Stimulated activated CD4-positive, alpha-beta T cell treated with anti-CD3 and anti-CD28 coated beads, Interleukin-15, amount 100 ng/mL, for 24 hours (primary cell): Measurements from ENCODE around the gene USP15.

ENCODE experiments used
- DNase-seq: peaks from one replicate; pipeline ENCODE4 v3.0.0-alpha.2; 2020

Gene USP15

DNA sequence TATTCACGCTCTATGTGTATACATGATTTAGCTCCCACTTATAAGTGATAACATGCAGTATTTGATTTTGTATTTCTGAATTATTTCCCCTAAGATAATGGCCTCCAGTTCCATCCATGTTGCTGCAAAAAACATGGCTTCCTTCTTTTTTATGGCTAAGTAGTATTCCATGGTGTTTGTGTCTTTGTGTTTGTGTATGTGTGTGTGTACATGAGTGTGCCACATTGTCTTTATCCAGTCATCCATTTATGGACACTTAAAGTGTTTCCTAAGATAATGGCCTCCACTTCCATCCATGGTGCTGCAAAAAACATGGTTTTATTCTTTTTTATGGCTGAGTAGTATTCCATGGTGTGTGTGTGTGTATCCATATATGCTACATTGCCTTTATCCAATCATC is 25.1 kb downstream of the USP15 start:
- DNase-seq = no peak

DNA sequence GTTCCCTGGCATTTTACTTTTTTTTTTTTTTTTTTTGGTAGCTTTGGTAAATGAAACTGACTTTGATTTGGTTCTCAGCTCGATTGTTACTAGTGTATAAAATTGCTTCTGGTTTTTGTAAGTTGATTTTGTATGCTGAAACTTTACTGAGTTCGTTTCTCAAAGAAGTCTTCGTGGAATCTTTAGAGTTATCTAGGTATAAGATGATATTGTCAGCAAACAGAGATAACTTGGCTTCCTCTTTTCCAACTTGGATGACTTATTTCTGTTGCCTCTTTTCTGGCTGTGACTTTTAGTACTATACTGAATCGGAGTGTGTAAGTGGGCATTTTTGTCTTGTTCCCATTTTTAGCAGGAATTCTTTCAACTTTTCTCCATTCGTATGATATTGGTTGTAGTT is 28.1 kb downstream of the USP15 start:
- DNase-seq = no peak

DNA sequence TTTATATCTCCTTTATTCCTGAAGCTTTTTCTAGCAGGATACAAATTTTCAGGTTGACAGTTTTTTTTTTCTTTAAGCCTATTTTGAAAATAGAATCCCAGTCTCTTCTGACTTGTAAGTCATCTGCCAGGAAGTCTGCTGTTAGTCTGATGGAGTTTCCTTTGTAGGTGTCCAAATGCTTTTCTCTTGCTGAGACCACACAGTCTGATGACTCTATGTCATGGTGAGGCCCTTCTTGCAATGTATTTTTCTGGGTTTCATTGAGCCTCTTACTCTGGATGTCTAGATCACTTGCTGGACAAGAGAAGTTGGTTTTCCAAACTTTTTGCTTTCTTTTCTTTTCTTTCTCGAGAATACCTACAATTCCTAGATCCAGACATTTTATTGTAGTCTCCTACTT is 30.6 kb downstream of the USP15 start:
- DNase-seq = no peak

DNA sequence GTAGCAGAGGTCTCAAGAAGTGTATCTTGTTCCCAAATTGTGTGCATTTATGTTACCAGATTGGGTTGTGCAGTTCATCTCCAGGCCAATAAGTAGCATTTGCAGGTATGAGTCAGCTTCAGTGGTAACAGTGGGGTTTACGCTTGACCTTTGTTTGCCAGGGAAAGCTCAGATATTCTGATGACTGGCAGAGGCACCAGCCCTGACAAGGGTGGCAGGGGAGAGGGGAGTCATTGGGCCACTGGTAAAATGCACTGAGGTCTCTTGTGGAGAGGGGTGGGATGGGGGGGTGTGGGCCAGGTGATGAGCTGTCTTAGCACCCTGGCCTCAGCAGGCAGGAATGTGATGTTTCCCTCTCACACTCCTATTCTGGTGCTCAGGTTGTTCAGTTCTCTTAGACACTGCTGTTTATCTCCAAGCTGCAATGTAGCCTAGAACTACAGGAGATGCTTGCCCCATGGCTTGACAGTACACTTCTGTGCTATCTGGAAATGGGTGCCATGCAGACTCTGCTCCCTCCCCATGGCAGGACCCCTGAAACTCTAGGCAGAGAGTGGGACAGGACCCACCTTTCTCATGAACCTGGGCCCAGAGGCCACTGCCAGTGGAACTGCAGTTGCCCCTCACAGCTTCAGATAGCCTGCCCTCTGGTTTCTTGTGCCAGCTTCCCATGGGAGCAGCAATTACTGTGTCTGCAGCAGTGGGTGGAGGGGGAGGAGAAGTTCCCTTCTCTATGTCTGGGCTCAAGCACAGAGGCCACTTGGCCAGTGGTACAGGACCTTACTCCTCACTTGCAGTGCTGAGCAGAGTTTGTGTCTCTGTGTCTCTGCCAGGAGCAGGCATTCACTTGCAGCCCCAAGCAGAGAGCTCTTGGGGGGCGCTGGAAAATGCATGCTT is 31.9 kb downstream of the USP15 start:
- peak; percentile 44 for DNase-seq

DNA sequence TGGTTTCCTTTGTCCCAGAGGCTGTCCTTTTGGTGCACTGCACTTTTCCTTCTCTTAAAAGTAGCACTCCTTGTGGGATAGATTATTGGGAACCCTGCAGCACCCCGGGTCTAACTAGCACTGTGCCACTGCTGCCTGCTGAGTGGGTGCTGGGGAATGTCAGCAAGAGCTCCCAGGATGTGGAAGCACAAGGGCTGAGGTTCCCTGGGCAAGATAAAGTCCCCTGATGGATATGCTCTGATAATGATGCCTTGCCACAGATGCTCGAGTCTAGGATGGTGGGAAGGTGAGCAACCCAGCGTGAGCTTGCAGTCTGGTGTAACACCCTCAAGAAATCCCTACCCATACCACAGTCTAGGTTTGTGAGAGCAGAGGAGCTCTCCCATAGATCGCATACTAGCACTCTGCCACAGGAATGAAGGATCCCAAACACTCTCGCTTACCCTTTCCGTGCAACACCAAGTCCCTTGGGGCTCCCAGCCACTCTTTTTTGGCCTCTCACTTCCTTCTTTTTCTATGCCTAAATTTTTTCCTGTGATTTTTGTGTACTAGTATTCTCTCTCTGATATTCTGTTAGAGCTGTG is 32.6 kb downstream of the USP15 start:
- no peak for DNase-seq

DNA sequence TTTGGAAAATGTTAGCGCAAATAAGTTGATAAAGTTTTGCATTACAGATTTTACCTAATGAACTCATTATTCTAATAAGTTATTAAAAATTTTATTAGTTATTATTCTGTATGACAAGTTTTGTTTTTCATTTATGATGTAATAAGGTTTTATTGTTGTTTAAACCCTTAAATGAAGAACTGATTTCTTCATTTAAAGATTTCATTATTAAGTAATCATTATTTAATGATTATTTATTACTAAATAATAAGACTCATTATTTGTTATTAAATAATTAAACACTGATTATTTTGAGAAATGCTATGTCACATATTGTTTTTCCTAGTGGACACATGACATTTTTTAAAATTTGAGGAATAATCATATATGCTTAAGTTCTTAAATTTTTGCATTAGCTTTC is 34.2 kb downstream of the USP15 start:
- DNase-seq = no peak

DNA sequence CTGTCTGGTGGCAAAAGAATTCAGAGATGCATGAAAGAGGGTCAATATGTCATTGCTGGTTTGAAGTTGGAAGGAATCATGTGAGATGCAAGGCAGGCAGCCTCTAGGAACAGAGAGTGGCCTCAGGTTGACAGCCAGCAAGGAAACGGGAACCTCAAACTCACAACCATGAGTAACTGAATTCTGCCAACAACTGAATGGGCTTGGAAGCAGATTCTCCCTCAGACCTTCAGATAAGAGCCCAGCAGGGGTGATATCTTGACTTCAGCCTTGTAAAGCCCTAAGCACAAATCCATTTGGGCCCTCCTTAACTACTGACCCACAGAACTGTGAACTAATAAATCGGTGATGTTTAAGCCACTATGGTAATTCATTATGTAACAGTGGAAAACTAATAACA is 35.8 kb downstream of the USP15 start:
- DNase-seq = no peak

DNA sequence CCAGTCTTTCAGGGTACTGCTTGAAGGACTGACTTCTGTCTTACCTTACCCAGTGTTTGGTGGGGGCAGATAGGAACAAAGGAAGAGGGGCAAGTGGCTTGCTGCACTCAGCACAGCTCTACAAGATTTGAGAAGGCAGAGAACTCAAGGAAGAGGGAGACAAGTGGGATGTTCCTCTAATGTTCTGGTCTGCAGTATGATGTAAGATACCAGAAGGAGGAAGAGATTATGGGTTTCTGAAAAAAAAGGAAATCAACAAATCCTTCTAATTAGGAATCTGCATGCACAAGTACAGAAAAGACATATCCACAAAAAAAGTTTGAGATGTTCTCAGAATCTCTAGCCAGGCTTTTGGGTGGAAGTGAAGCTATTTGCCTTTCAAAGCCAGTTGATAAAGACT is 37.1 kb downstream of the USP15 start:
- no peak for DNase-seq

DNA sequence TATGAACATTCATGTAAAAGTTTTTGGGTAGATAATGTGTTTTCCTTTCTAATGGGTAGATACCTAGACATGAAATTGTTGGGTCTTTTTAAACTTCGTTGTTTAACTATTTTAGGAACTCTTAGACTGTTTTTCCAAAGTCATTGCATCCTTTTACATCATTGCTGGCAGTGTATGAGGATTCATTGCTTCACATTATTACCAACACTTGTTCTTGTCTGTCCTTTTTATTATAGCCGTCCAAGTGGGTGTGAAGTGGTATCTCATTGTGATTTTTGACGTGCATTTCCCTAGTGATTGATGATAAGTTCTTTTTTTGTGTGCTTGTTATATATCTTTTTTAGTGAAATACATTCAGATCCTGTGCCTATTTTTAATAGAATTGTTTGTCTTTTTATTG is 39.4 kb downstream of the USP15 start:
- DNase-seq = no peak

DNA sequence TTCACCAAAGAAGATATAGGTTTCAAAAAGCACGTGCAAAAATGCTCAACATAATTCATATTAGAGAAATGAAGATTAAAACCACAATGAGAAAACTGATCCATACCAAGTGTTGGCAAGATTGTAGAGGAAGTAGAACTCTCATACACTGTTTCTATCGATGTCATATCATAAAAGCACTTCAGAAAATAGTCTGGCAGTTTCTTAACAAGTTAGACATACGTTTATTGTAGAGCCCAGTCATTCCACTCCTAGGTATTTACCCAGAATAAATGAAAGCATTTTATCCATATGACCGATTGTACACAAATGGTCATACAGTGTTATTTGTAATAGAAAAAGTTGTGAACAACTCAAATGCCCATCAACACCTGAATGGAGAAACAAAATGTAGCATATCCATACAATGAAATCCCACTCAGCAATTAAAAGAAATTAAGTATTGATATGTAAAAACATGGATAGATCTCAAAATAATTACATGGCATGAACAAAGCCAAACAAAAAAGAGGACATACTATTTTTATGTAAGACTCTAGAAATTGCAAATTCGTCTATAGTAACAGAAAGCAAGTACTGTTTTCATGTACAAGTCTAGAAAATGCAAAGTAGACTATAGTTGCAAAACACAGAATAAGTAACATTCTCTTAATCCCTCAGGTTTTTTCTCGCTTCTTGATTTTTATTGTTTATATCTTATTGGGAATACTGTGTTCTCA is 41.0 kb downstream of the USP15 start:
- no peak for DNase-seq

DNA sequence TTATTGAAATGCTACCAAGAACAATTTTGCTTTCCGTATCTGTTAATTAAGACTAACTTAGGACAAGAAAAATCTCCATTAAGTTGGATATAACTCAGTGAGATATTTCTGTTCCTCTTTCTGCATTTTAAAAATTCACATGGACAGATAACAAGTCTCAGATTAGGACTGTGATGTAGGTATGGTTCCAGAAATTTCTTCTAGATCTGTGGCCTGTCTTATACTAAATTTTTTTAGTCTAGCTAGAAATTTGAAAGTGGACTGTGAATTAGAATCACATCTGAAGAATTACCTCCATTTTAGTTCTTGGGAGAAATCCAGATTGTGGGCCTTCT is 41.6 kb downstream of the USP15 start:
- no peak for DNase-seq

DNA sequence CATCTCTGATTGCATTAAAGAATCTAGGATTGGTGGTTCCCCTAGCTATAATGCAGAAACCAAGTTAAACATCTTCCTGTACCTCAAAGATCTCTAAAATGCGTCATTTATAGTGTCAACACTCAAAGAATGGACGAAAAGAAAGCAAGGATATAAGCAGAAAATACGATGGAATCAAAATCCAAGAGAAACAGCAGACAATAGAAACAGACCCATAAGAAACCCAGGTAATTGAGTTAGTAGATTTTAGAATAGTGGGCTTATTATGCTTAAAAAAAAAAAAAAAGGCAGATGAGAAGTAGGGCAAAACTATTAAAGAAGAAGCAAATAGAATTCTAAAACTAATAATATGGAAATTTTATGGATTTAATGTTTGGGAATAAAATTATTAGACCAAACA is 44.4 kb downstream of the USP15 start:
- DNase-seq = no peak

DNA sequence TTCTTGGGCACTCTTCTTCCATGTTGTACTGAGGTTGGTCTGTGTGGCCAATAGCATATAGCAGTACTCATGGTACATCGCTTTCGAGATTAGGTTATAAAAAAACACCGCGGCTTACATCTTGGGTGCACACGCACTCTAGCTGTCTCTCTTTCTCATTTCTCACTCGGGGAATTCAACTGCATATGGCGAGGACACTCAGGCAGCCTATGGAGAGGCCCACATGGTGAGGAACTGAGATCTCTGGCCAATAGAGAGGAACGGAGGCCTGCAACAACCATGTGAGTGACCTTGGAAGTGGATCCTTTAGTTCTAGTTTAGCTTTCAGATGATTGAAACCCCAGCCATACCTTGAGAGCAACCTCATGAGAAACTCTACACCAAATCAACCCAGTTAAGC is 45.6 kb downstream of the USP15 start:
- DNase-seq = no peak

DNA sequence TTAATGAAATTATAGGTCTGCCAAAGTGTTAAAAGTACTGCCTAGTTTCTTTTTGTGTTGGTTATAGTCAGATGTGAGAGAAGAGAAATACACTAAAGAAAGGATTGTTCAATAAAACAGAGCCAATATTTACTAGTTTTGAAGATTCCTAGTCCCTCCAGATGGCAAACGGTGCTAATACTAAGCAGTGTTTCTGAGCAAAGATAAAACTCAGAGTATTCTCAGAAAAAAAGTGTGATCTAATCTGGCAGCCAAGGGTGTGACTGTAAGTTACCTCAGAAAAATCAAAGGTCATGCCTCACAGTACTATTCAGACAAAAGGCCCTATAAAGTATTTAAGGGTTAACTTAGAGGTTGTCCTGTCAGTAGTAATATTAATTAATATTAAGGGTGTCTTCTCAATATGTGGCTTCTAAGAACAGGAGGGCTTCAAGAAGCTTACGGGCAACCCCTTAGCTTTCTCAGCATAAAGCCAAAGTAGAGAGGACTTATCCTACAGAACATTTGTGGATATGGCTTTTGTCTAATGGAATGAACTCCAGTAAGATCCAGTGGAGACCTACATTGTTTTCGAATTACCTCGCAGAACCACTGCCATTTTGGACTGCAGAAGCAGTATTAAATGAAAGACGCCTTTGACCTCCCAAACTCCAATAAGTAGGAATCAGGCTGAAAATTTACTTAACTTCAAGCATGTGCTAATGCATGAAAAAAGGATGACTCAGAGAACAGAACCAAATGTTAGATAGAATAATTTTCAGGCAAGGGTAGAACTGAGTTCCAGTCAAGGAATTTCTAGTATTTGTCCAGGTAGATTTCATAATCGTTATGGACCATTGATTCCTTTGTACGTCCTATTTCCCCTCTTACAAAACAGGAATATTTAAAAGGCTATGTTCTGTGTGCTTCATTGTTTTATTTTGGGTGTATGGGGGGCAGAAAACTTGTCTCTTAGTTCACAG is 46.6 kb downstream of the USP15 start:
- no peak for DNase-seq

DNA sequence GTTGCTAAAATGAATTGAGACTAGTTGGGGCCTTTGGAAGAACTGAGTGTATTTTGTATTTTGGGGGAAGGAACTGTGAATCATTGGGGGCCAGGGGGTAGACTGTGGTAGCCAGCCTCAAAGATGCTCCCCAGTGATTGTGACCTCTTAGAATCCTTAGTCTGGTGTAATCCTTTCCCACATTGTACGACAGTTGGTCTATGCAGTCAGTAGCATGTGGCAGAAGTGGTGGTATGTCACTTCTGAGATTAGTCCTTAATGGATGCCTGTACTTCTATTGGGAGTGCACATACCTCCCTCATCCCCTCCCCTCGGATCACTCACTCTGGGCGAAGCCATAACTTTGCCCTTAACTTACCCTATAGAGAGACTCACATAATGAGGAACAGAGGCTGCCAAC is 48.0 kb downstream of the USP15 start:
- no peak for DNase-seq

DNA sequence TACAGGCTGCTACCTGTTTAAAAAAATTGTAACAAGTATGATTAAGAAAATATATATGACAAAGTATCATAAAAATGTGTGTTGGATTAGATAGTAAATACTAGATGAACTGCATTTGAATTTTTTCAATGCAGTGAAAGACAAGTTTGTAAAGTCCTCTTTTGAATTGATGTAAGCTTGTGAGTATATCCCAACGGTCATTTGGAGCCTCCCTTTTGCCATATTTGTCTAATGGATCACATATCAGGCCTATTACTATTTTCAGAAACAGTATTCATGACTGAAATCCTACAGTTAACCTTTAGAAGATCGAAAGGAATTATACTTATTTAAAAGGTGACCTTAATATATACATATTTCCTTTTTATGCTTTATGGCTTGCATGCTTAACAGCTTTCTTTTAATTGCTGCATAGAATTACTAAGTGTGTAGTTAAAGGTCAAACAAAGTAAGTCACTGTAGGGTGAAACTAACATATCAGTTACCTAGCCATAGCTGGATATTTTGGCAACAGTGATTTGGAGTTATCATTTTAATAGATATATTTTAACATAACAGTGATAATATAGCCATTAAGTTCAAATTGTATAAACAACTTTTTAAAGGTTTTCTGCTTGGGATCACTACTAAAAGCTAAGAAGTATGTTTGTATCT is 53.6 kb downstream of the USP15 start:
- no peak for DNase-seq

DNA sequence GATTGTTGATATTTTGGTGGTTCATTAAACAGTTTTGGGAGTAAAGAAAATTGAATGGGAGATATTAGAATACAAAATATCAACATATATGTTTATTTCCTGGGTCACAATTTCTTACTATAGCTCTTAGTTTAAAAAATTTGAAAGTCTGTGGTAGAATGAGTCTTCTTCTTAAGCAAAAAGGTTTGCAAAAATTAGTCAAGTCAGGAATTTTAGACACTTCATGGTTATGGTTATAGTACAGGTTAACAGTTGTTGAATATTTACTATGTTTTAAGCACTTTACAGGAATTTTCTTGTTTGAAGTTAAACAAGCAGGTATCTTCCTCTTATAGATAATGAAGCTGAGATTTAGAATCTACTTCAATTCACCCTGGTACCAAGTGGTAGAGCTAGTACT is 56.8 kb downstream of the USP15 start:
- no peak for DNase-seq

DNA sequence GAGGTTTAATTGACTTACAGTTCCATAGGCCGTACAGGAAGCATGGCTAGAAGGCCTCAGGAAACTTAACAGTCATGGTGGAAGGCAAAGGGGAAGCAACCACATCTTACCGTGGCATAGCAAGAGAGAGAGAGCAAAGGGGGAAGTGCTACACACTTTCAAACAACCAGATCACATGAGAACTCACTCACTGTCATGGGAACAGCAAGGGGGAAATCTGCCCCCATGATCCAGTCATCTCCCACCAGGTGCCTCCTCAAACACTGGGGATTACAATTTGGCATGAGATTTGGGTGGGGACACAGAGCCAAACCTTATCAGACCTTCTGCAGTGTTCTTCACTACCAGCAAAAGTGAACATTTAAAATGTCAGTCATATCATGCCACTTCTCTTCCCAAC is 58.9 kb downstream of the USP15 start:
- no peak for DNase-seq

DNA sequence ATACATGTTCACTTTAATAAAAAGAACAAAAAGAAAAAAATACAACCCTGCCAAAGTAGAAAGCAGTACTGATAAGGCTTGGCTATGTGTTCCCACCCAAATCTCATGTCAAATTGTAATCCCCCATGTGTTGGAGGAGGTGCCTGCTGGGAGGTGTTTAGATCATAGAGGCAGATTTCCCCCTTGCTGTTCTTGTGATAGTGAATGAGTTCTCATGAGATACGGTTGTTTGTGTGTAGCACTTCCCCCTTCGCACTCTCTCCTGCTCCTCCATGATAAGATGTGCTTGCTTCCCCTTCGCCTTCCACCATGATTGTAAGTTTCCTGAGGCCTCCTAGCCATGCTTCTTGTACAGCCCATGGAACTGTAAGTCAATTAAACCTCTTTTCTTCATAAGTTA is 59.9 kb downstream of the USP15 start:
- DNase-seq = no peak

DNA sequence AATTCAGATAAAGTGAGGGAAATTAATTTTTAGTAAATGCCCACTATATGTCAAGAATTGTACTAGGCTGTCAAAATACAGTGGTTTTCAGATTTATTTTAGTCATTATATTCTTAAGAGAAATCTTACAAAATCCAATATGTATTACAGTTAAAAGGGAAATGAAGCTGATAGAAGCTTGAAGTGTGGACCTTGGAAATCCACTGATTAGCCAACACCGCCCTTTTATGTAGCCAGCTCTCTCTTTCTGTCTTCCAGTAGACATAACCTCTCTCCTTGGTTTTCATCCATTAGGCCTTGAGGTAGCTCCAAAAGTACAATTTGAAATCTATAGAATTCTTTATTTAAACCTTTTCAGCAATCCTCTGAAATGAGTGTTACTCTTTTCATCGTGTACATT is 63.2 kb downstream of the USP15 start:
- DNase-seq = no peak

DNA sequence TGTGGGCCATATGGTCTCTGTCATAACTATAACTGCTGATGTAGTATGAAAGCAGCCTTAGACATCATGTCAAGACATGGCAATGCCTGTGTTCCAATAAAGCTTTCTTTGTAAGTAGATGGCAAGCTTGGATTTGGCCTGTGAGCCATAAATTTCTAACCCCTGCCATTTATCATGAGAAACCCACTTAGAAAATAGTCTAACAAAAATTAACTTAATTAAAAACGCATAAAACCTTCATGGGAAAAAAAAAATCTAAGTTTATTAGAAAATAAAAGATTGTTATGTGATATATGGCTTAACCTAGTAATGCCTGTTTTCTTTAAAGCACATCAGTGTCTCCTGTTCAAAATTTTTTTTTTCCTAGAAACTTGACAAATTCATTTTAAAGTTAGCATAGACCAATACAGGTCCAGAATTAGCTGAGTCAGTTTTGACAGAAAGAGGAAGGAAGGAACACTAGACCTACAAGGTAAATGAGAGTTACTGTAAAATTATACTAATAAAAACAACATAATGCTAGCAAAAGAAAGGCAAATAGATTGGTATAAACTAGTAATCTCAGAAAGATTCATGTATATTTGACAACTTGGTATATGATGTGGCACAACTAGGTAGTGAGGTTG is 68.2 kb downstream of the USP15 start:
- DNase-seq = no peak

DNA sequence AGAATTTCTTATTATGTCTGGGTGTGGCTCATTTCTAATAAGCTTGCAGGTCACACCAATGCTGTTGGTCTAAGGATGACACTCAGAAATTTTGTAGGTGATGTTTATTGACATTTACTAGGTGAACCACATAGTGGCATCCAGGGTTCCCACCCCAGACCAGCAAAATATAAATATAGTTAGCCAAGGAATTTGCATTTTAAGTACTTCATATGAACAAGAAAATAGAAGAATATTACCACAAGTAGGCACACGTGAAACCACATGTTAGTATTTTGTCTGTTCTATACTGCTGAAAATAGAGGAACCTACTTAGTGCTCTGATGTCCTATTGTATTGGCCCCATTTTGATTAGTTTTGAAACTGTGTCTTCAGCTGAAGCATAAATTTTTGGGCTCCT is 71.1 kb downstream of the USP15 start:
- DNase-seq = no peak
